SK-N-SH (cell line): ENCODE results near the gene TARS1.

ENCODE experiments used
- ELF1 ChIP-seq: IDR thresholded peaks from 2 replicates; pipeline ENCODE4 v1.4.0; 2012
- EP300 ChIP-seq, 2 experiments: IDR thresholded peaks; 2 replicates each; pipeline versions ENCODE4 v1.4.0 to v1.6.1; 2012; ENCODE audit warnings: borderline replicate concordance in 1 of 2, low read depth in 1 of 2, low read length in 1 of 2
- JUND ChIP-seq: IDR thresholded peaks from 2 replicates; pipeline ENCODE4 v1.4.0; 2012
- POLR2AphosphoS5 ChIP-seq: IDR thresholded peaks from 2 replicates; pipeline ENCODE4 v1.6.1; 2012; ENCODE audit warnings: low read depth, low read length
- RCOR1 ChIP-seq: fragments of 150-350 bp; IDR thresholded peaks from 2 replicates; pipeline ENCODE4 v1.6.1; 2017; ENCODE audit warnings: antibody characterized with exemption, low read length
- RFX5 ChIP-seq: IDR thresholded peaks from 2 replicates; pipeline ENCODE4 v1.6.1; 2012; ENCODE audit warnings: mild to moderate bottlenecking, improper control_type of control experiment, low read length
- TAF1 ChIP-seq: IDR thresholded peaks from 2 replicates; pipeline ENCODE4 v1.6.1; 2012; ENCODE audit warnings: low read depth, mild to moderate bottlenecking, low read length, moderate library complexity, borderline replicate concordance
- TCF12 ChIP-seq: IDR thresholded peaks from 2 replicates; pipeline ENCODE4 v1.4.0; 2012
- TF ChIP-seq, protein P1 (sequence below): fragments of 200-600 bp; sonication (generic); IDR thresholded peaks from 2 replicates; pipeline ENCODE4 v1.6.1; 2017; ENCODE audit warnings: antibody characterized with exemption, mild to moderate bottlenecking, moderate library complexity
- TF ChIP-seq, protein P2 (sequence below): IDR thresholded peaks from 2 replicates; pipeline ENCODE4 v1.6.1; 2012; ENCODE audit warnings: mild to moderate bottlenecking, low read depth, low read length, moderate library complexity

DNA sequence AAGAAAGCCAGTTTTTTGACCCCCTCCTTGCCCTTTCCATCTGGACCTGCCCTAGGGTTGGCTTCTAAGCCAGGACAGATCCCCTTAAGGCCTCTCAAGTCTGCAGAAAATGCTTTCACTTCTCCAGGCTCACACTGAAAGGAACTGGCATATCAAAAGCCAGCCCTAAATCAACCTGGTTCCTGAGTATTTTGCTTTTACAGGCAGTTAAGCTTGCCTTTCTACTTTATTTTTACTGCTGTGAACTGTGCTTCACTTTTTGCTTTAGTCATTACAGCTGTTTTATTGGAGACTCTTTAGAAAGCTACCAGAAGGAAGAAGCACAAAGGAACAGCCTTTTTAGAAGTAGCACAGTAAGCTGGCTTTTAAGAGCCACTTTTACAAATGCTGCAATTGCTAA lies 5.0 kb downstream of the TARS1 start:
- TF ChIP-seq, protein P1, sequence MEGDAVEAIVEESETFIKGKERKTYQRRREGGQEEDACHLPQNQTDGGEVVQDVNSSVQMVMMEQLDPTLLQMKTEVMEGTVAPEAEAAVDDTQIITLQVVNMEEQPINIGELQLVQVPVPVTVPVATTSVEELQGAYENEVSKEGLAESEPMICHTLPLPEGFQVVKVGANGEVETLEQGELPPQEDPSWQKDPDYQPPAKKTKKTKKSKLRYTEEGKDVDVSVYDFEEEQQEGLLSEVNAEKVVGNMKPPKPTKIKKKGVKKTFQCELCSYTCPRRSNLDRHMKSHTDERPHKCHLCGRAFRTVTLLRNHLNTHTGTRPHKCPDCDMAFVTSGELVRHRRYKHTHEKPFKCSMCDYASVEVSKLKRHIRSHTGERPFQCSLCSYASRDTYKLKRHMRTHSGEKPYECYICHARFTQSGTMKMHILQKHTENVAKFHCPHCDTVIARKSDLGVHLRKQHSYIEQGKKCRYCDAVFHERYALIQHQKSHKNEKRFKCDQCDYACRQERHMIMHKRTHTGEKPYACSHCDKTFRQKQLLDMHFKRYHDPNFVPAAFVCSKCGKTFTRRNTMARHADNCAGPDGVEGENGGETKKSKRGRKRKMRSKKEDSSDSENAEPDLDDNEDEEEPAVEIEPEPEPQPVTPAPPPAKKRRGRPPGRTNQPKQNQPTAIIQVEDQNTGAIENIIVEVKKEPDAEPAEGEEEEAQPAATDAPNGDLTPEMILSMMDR, result no peak
- TF ChIP-seq TAF1 (no peak), TCF12 (no peak), RFX5 (no peak), POLR2AphosphoS5 (no peak), RCOR1 (no peak), EP300 (IDR thresholded peaks at IDR 0.05; ENCODE audit: borderline replicate concordance in 1 of 2, low read depth in 1 of 2, low read length in 1 of 2) (no peak), ELF1 (no peak), JUND (no peak)
- TF ChIP-seq, protein P2, sequence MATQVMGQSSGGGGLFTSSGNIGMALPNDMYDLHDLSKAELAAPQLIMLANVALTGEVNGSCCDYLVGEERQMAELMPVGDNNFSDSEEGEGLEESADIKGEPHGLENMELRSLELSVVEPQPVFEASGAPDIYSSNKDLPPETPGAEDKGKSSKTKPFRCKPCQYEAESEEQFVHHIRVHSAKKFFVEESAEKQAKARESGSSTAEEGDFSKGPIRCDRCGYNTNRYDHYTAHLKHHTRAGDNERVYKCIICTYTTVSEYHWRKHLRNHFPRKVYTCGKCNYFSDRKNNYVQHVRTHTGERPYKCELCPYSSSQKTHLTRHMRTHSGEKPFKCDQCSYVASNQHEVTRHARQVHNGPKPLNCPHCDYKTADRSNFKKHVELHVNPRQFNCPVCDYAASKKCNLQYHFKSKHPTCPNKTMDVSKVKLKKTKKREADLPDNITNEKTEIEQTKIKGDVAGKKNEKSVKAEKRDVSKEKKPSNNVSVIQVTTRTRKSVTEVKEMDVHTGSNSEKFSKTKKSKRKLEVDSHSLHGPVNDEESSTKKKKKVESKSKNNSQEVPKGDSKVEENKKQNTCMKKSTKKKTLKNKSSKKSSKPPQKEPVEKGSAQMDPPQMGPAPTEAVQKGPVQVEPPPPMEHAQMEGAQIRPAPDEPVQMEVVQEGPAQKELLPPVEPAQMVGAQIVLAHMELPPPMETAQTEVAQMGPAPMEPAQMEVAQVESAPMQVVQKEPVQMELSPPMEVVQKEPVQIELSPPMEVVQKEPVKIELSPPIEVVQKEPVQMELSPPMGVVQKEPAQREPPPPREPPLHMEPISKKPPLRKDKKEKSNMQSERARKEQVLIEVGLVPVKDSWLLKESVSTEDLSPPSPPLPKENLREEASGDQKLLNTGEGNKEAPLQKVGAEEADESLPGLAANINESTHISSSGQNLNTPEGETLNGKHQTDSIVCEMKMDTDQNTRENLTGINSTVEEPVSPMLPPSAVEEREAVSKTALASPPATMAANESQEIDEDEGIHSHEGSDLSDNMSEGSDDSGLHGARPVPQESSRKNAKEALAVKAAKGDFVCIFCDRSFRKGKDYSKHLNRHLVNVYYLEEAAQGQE, result no peak
